Heart left ventricle (tissue), 16 donors: ENCODE measurements around the gene CELA1. TPM values are rescaled to one million over a fixed set of nuclear protein-coding genes. Genes with fewer than 3 reads are reported as not detected.

Experiments
- ATAC-seq, 4 donors: fragments of 200-7000 bp; cut with Tn5 transposase; one replicate each; pipeline ENCODE4 v1.9.1; 2020 to 2022; ENCODE audit warnings: moderate library complexity in 4 of 4, mild to moderate bottlenecking in 3 of 4, moderate number of reproducible peaks in 1 of 4
- DNase-seq, 5 donors: peaks; one replicate each; pipeline ENCODE4 v3.0.0-alpha.2; 2020
- H3K27ac ChIP-seq, 12 donors: fragments of 200-600 bp; sonication (generic) in 4 of 12; one replicate each; pipeline versions ENCODE4 v1.5.0 to v1.8.0; 2016 to 2022; ENCODE audit warnings: mild to moderate bottlenecking in 2 of 12
- H3K27me3 ChIP-seq, 9 donors: fragments of 200-600 bp; sonication (generic) in 2 of 9; one replicate each; pipeline versions ENCODE4 v1.5.1 to v1.8.0; 2016 to 2022; ENCODE audit warnings: mild to moderate bottlenecking in 3 of 9
- H3K36me3 ChIP-seq, 9 donors: fragments of 200-600 bp; sonication (generic) in 2 of 9; one replicate each; pipeline versions ENCODE4 v1.5.0 to v1.8.0; 2018 to 2022; ENCODE audit warnings: mild to moderate bottlenecking in 2 of 9
- H3K4me1 ChIP-seq, 12 donors: fragments of 200-600 bp; sonication (generic) in 4 of 12; one replicate each; pipeline versions ENCODE4 v1.5.0 to v1.8.0; 2016 to 2022; ENCODE audit warnings: mild to moderate bottlenecking in 3 of 12
- H3K4me3 ChIP-seq, 12 donors: fragments of 200-600 bp; sonication (generic) in 4 of 12; one replicate each; pipeline versions ENCODE4 v1.5.0 to v1.8.0; 2017 to 2022; ENCODE audit warnings: mild to moderate bottlenecking in 9 of 12, moderate library complexity in 4 of 12
- H3K9me3 ChIP-seq, 12 donors: fragments of 200-600 bp; sonication (generic) in 4 of 12; one replicate each; pipeline versions ENCODE4 v1.5.0 to v1.8.0; 2016 to 2022; ENCODE audit warnings: mild to moderate bottlenecking in 1 of 12
- CTCF ChIP-seq, 12 donors: fragments of 200-600 bp; sonication (generic) in 4 of 12; IDR thresholded peaks; one replicate each; pipeline versions ENCODE4 v1.5.0 to v1.8.0; 2018 to 2022; ENCODE audit warnings: antibody characterized with exemption in 12 of 12, mild to moderate bottlenecking in 5 of 12
- POLR2A ChIP-seq, 2 donors: fragments of 450-650 bp; IDR thresholded peaks; one replicate each; pipeline ENCODE4 v1.6.1; 2017; ENCODE audit warnings: antibody characterized with exemption in 2 of 2, mild to moderate bottlenecking in 2 of 2, moderate library complexity in 2 of 2
- WGBS, 4 donors: extraction: QIAGEN DNeasy Blood & Tissue Kit in 2 of 4; methylation state at CpG; one replicate each; pipeline versions ENCODE4 v1.1.5 to v1.1.7; 2013 to 2018; 5-methylcytosine and 5-hydroxymethylcytosine counted together
- intact Hi-C, 10 donors: fragments of 100-400 bp; cut with DNase I; formaldehyde crosslinking; loops; one replicate each; pipeline versions ENCODE4 v1.11.1 to v1.14.2; 2022
- polyA plus RNA-seq, 2 donors: library from polyadenylated mRNA; stranded (reverse); fragments of 200-250 nt; gene quantifications; one replicate each; pipeline ENCODE4 v1.2.3, GENCODE V29; 2013
- total RNA-seq, 9 donors: library from RNA; depleted of rRNA in 2 of 9; stranded (reverse); fragments of >200 nt in 2 of 9; fragmentation: NEBNext Ultra II Directional in 3 of 9; extraction: Animal tissue kit (Norgen Biotek cat#: 25700) in 3 of 9; gene quantifications; one replicate each; pipeline versions ENCODE4 v1.1.0 to v1.2.4, GENCODE V29; 2016 to 2023
- donor health status: ischemic (EF 13 %, LVEDD 7.1; RV severe dilation, severe dysfunction).
- donor health status: healthy with polysubstance abuse.
- donor health status: DM: no; HTN: yes; CAD: no.
- donor health status: DM: no; HTN: no; CAD: no.
- donor health status: ischemic (EF 25% LVEDD 6.9; RV normal size, moderate dysfunction).
- donor health status: ischemic (EF 25% LVEDD 5.7; RV mildly dilated, moderate dysfunction).
- donor health status: healthy.
- donor health status: DM: yes; HTN: yes; CAD: no.
- donor health status: ischemic (EF 35%, LVEDD 5.7; RV mildly dilated, moderate dysfunction).
- donor health status: nonischemic (EF 11% LVEDD 7.7; RV severe dilation, severe dysfunction).
- donor health status: DM: yes; HTN: yes; CAD: no.
- donor health status: PGD.
- donor health status: ischemic (EF 29% LVEDD 5.4; RV normal size, mild dysfunction).
- donor health status: nonischemic (EF 23%, LVEDD 6.1; RV moderate dilation, normal function).

The CELA1 gene
- total and polyA plus RNA-seq, 11 donors, result not detected

- intact Hi-C loops, result no loop called here
- H3K4me1 ChIP-seq, result no peaks in the 10 kb centered on the region
- no peak overlapping the region for H3K4me3 ChIP-seq
- peaks cover 0 to 35% (median 0%) of the 10 kb centered on the region in 9 donors for H3K36me3 ChIP-seq
- H3K27me3 ChIP-seq, result no peaks in the 10 kb centered on the region
- H3K27ac ChIP-seq, result no peak overlapping the region
- ATAC-seq (no peak), DNase-seq (no peak)
- 83 to 93% (median 87%) methylated on average over 4 of the region's 4 CpGs for WGBS, 4 donors
- H3K9me3 ChIP-seq, result no peaks in the 10 kb centered on the region
- TF ChIP-seq CTCF (IDR thresholded peaks at IDR 0.05) (no peak), POLR2A (IDR thresholded peaks at IDR 0.05) (no peak)
These were observed 13.4 kb upstream of the CELA1 start for GRCh38 chr12:51359851-51360250.

GRCh38 chr12:51358496-51358895, 12.0 kb upstream of the CELA1 start:
- no peaks in the 10 kb centered on the region for H3K9me3 ChIP-seq
- peaks cover 0 to 28% (median 0%) of the 10 kb centered on the region in 9 donors for H3K36me3 ChIP-seq
- no peaks in the 10 kb centered on the region for H3K27me3 ChIP-seq
- ATAC-seq, result no peak
- H3K4me1 ChIP-seq, result no peaks in the 10 kb centered on the region
- intact Hi-C loops, result no loop called here
- DNase-seq, result no peak
- WGBS, 4 donors, result 93 to 97% (median 95%) methylated on average over 7 to 8 of the region's 8 CpGs
- no peak overlapping the region for H3K4me3 ChIP-seq
- TF ChIP-seq POLR2A (IDR thresholded peaks at IDR 0.05) (no peak), CTCF (IDR thresholded peaks at IDR 0.05) (no peak)
- no peak overlapping the region for H3K27ac ChIP-seq

GRCh38 chr12:51357374-51358047, 11.0 kb upstream of the CELA1 start:
- WGBS, 4 donors, result 81 to 92% (median 86%) methylated on average over 9 to 10 of the region's 10 CpGs
- Histone ChIP-seq H3K27me3 (no peaks in the 10 kb centered on the region), H3K4me1 (no peaks in the 10 kb centered on the region), H3K9me3 (no peaks in the 10 kb centered on the region), H3K4me3 (no peak overlapping the region), H3K27ac (no peak overlapping the region), H3K36me3 (peaks cover 0 to 28% (median 0%) of the 10 kb centered on the region in 9 donors)
- TF ChIP-seq CTCF (IDR thresholded peaks at IDR 0.05), result no peak
- TF ChIP-seq POLR2A (IDR thresholded peaks at IDR 0.05), result no peak
- ATAC-seq, result no peak
- no peak for DNase-seq
- intact Hi-C loops, result no loop called here

- intact Hi-C loops, result no loop called here
- 34 to 42% (median 39%) methylated on average over 11 of the region's 11 CpGs for WGBS, 4 donors
- Histone ChIP-seq H3K4me1 (no peaks in the 10 kb centered on the region), H3K27me3 (no peaks in the 10 kb centered on the region), H3K36me3 (peaks cover 0 to under 1% (median 0%) of the 10 kb centered on the region in 9 donors), H3K27ac (no peak overlapping the region), H3K9me3 (no peaks in the 10 kb centered on the region), H3K4me3 (no peak overlapping the region)
- TF ChIP-seq CTCF (IDR thresholded peaks at IDR 0.05) (peak; percentile 33 to 63 (median 50)), POLR2A (IDR thresholded peaks at IDR 0.05) (no peak)
- ATAC-seq, result peak in 3 of 4 donors; percentile 57 to 66 (median 59)
- peak in 1 of 5 donors; percentile 16 for DNase-seq
These were observed 5.5 kb upstream of the CELA1 start for GRCh38 chr12:51351913-51352532.
